H4 (cell line): ENCODE measurements around the gene SLC29A3. TPM values are rescaled to one million over a fixed set of nuclear protein-coding genes. Genes with fewer than 3 reads are reported as not detected.
A peak's percentile ranks its signal among the peaks of the same experiment; 100 is the strongest.
"Not testable (repeated sequence)": the region's sequence is repeated elsewhere in the genome, so short reads cannot be mapped to it uniquely, and the experiment has no call there.

Source experiments
- DNase-seq: peaks from one replicate; pipeline ENCODE4 v3.0.0-alpha.2; 2015; ENCODE audit warnings: low spot score
- total RNA-seq: library from RNA; depleted of rRNA; stranded (reverse); fragments of >200 nt; shearing (Covaris generic); gene quantifications from 2 replicates; pipeline ENCODE4 v1.2.3, GENCODE V29; 2014

Gene SLC29A3
- total RNA-seq, 1 experiment from 2014 or later, result 3.3 TPM

DNA sequence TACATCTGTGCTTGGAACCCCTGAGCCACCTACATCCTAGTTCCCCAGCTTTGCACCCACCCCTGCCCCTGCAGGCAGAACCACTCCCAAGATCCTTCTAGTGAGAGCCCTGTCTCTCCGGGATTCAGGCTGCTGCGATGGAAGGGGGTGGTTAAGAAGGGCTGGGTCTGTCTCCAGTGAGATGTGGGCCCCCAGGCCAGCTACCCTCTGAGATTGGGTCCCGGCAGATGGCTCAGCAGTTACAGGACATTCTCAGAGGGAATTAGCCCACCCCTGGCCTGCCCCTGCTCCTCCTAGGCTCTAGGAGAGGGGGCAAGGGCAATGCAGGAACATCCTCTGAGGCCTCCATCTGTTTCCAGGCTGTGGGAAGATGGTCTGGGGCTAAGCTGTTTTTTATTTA, 27.7 kb downstream of the SLC29A3 start:
- DNase-seq, result no peak

DNA sequence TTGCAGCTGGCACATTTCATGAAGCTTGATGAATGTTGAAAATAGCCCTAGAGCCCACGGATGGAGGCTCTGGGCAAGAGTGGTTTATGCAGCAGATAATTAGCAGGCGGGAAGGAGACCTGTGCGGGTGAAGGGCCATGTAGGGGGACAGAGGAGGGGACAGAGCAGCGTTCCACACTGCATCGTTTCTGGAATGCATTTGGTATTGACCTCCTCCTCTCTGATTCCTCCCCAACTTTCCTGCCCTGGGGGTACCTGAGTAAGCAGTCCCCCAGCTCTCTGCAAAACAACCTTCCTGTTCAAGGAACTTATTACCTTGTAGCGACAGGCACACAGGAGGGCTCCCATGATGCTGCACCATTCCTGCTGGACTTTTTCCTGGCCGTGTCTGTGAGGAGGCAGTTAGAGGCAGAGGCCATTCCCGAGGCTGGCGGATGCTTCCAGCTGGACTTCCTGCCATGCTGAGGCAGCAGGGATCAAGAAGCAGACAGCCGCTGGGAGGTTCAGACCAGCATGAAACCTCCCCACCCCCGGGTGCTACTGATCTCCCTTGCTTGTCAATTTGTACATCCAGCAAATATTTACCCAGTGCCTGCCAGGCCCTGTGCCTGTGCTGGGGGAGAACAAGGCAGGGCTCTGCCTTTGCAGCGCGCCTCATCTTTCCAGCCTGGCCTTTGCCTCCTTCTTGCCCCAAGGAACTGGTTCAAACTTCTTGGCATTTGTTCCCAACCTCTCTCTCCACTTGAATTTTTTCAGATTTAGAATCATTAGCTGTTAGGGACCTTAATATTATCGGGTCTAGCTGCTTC, 28.7 kb downstream of the SLC29A3 start:
- DNase-seq, result no peak

DNA sequence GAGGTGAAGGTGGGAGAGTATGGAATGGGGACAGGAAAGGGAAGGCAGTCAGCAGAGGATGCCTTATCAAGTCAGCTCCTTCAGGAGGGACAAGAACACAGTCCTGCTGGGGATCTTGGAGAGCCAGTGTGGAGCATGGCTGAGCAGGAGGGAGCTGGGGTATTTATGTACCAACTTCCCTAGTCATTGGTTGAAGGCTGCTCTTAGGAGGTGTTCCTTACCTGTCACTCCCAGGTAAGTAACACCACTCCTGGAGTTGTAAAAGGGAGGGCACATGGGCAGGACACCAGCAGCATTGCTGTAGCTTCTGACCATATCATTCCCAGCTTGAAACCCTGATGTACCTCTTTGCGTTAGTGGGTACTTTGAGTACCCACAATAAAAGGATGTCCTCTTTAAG, 29.8 kb downstream of the SLC29A3 start:
- DNase-seq, result no peak

DNA sequence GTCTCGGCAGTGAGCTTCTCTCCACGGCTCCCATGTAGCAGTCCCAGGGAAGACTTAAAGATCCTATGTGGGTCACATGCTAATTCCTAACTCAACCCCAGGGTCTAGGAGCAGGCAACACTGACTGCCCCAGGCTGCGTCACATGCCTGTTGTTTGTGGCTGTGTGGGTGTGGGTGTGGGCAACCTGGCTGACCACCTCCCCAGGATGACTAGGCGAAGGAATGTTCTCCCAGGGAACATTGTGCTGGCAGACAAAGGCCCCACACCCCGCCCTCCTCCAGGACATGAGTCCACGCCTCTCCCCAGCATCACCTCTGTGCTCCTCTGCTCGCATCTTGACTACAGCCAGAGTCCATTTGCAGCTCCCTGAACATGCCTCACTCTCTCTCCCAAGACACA, 30.3 kb downstream of the SLC29A3 start:
- peak; percentile 62 for DNase-seq

DNA sequence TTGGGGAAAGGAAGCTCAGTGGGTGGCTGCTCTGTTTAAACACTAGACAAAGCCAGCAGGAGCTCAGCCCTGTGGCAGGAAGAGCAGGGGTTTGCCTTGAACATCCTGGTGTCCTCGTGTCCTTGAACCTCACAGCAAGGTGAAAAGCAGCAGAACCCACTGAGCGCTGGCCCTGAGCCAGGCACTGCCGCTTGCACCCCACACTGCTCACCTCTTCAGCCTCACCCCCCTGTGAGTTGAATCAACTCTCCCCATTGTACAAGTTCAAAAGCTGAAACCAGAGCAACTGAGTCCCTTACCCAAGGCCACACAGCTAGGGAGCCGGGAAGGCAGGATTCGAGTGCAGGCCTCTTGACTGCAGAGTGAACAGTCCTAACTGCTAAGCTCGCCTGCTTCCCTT, 32.0 kb downstream of the SLC29A3 start:
- no peak for DNase-seq

DNA sequence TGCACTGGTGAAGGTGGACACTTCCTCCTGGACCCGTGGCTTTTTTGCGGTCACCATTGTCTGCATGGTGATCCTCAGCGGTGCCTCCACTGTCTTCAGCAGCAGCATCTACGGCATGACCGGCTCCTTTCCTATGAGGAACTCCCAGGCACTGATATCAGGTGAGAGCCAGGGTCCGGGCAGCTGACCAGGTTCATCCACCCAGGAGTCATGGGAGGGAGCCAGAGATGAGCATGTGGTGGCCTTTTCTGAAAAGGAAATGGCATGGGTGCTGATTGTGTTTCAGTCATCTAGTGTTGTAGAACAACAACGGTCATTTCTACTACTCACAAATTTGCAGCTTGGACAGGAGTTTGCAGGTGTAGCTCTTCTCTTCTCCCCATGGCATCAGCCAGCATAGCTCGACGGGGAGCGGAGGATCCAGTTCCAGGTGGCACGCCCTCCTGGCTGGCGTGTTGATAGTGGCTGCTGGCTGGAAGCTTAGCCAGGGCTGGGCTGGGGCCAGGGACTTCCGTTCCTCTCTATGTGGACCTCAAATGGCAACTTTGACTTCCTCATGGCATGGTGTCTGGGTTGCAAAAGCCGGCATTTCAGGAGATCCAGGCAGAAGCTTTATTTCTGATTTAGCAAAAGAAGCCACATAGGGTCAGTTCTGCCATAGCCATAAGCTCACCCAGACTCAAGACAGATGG, 32.7 kb downstream of the SLC29A3 start:
- DNase-seq, result no peak

DNA sequence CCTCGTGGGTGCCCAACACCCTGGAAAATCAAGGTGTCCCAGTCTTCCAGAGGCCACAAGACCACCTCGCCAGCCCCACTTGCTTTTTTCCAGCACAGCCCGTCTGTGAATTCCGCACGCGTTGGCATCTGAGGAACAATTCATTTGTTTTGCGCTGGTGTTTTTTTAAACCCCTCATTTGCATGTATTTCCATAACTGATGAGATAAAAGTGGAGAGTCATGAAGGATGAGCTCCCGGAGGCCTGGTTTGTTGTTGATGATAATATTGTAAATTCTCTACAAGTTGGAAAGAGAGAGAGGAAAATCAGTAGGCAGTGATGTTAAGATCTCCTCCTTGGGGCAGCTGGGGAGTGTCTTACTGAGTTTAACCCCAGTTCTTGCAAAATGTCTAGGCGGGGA, 34.6 kb downstream of the SLC29A3 start:
- no peak for DNase-seq

DNA sequence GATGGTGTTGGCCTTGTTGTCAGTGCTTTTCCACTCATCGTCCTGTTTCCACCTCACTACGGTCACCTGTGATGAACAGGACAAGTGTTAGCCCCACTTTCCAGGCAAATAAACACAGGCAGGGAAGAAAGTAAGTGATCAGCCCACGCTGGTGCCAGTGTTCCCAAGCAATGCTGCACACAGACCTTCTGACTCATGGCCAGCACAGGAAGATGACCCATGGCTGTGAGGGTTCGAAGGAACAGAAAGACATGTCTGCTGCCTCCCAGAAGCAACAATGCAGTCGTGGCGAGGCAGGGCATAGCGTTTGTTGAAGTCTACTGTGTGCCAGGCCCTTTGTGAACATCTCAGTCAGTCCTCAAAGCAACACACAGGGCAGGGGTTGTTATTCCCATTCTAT, 35.7 kb downstream of the SLC29A3 start:
- no peak for DNase-seq

DNA sequence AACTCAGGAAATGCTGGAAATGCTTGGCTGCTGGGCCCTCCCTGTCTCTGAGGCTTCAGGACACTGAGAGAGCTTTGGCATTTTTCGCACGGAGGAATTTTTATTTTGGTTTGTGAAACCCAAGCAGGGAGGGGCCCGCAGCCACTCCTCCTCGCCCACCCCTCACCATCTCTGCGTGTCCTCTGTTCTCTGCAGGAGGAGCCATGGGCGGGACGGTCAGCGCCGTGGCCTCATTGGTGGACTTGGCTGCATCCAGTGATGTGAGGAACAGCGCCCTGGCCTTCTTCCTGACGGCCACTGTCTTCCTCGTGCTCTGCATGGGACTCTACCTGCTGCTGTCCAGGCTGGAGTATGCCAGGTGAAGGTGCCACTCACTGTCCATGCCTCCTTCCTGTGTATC, 36.8 kb downstream of the SLC29A3 start:
- no peak for DNase-seq

DNA sequence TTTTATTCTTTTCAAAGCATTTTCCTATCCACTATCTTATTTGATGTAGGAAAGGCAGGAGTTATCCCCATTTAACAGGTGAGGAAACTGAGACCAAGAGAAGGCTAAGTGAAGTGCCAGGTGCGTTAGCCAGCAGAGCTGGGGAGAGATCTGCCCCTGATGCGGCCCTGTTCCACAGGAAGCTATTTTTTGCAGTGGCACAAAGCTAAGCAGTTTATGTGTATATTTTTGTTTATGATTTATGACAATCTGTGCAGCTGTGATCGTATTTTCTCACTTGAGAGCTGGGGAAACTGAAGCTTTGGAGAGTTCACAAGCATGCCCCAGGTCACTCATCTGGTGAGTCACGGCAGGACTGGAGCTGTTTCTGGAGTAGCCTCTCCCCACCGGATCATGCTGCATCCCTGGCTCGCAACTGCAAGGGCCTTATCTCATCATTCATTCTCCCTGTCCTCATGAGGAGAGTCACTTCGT, 38.8 kb downstream of the SLC29A3 start:
- no peak for DNase-seq

DNA sequence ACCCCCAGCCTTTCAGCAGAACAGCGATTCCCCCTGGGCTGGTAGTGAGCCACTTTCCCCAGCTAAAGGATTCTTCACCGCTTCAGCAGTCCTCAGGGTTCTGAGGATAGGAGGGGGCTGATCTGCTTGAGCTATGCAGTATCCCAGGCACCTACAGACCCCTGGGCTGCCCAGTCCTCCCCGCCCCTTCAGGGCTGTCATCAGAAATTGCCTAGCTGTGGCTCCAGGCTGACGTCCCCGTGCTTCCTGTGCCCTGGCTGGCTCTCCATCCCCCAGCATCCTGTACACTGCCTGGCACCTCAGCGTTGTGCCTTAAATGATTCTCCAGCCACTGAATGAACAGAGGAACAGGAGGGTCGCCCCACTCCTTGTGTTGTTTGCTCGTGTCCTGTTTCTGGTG, 39.2 kb downstream of the SLC29A3 start:
- no peak for DNase-seq

DNA sequence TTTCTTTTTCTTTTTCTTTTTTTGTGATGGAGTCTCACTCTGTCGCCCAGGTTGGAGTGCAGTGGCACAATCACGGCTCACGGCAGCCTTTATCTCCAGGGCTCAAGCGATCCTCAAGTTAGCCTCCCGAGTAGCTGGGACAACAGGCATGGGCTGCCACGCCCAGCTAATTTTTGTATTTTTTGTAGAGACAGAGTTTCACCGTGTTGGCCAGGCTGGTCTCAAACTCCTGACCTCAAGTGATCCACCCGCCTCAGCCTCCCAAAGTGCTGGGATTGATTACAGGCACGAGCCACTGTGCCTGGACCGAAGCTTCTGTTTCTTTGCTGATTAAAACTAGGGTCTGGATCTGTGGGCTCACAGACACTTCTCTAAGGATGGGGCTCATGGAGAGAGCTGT, 39.8 kb downstream of the SLC29A3 start:
- DNase-seq, result not testable (repeated sequence)

DNA sequence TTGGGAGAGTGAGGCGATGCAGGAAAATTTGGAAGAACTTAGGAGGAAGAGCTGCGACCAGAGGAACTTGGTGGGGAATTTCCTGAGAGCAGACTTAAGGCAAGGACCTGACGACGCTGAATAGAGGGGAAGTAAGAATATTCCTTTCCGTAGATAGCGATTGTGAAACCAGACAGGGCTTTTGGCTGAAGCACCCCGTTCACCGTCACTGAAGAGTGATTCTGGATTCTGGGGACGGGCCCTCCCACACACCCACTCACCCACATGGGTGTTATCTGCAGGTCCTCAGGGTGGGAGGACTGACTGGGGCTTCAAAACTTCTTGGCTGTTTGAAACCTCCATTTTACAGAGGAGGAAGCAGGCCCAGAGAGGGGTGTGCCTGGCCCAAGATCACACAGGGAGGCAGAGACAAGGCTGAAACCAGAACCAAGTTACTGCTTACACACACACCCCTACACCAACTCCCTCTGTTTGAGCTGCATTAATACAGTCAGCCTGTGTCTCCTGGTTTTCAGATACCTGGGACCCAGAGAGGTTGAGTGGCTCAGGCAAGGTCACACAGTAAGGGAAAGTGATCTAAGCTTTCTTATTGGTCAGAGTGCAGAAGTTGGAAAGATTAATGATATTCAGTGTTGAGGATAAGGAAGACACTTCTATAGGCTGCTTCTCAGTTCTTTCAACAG, 40.4 kb downstream of the SLC29A3 start:
- DNase-seq, result no peak

DNA sequence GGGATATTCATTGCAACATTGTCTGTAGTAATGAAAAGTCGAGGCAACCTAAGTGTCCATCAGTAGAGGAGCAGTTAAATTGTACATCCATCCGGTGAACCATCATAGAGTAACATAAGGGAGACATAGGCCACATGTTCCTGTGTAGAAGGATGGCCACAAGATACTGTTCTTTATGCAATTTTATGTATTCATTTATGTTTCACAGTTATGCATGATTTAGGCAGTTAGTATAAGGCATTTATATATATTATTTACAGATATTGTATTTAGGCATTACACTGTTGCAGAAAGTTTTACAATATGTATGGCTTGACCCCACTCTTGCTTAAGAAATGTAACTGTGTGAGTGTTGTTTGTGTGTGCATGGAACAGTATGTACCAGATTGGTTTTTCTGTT, 41.7 kb downstream of the SLC29A3 start:
- no peak for DNase-seq

DNA sequence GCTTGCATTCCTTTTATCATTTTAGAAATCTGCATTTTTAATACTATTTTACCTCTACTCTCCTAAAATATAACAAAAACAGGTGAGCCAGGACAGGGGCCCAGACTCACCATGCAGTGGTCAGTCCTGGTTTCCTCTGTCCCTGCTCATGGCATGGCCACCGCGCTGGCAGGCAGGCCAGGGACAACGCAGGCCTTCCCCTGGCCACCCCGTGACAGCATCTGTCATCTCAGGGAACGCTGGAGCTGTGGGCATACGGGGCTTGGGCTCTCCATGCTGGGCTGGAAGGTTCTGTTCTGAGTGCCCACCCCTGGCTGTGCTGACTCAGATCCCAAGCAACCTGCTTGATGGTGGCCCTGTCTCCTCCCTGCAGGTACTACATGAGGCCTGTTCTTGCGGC, 42.5 kb downstream of the SLC29A3 start:
- no peak for DNase-seq

DNA sequence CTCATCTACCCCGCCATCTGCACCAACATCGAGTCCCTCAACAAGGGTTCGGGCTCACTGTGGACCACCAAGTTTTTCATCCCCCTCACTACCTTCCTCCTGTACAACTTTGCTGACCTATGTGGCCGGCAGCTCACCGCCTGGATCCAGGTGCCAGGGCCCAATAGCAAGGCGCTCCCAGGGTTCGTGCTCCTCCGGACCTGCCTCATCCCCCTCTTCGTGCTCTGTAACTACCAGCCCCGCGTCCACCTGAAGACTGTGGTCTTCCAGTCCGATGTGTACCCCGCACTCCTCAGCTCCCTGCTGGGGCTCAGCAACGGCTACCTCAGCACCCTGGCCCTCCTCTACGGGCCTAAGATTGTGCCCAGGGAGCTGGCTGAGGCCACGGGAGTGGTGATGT, 43.1 kb downstream of the SLC29A3 start:
- DNase-seq, result no peak

DNA sequence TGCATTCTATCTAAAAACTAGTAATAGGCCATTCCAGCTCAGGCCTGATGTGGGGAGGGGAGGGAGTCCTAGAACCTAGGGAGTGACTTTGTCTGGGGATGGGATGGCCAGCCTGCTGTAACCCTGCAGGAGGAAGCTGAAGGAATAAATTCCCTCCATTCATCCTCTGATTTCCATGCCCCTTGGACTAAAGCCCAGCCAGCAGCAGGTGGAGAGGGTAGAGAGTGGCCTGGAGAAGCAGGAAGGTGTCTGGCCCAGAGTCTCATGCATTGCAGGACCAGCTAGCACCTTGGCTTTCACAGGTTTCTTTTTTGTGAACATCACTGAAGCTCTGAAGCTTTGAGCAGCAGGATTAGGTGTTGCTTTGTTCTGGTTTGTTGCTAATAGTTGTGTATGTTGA, 44.9 kb downstream of the SLC29A3 start:
- no peak for DNase-seq

DNA sequence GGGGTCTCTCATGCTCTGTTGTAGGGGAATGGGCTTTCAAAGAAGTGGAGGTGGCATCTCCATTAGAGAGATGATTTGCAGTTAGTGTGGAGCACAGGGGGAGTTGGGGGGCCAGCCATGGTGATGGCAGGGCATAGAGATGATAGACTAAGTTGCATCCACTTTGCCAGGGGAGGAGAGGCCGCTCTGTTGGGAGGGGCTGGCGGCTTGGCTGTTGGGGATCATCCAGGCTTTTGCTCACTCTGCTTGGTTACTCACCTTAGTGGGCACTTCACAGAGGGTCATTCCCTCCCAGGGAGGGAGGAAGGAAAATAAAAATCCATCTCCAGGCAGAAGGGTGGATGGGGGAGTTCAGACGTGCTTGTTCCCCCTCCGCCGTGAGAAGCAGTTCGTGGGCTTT, 46.3 kb downstream of the SLC29A3 start:
- no peak for DNase-seq

DNA sequence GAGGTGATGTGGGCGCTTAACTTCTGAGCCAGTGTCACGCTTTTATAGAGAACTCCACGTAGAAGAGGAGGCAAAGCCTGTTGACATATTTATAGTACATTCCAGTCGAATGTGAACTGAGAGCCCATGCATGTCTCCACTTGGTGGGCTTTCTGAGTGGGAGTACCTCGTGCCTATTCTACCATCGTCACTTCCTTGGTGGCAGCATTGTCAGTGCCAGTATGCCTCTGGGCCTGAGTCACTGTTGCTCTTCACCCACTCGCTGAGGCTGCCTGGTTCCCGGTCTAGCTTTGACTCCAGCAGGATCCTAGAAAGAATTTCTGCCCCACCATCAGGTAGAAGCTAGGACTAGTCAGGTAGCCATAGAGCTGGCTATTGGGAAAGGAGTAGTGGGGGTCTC, 47.6 kb downstream of the SLC29A3 start:
- no peak for DNase-seq

DNA sequence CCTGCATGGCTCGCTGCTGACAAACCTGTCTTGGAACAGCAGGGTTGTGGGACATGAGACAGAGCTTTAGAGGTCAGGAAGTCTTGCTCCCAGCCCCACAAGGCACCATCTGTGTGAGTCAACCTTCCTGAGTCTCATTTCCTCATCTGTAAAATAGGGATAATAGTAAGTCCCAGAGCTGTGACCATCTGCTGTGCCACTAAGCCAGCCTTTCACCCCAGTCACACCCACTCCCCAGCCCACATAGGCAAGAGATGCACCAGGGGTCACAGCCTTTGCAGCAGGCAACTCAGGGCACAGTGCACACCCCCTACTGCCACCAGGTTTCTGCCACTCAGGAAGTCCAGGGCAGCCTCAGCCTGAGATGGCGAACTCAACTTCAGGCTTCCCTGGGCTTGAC, 48.2 kb downstream of the SLC29A3 start:
- DNase-seq, result no peak

DNA sequence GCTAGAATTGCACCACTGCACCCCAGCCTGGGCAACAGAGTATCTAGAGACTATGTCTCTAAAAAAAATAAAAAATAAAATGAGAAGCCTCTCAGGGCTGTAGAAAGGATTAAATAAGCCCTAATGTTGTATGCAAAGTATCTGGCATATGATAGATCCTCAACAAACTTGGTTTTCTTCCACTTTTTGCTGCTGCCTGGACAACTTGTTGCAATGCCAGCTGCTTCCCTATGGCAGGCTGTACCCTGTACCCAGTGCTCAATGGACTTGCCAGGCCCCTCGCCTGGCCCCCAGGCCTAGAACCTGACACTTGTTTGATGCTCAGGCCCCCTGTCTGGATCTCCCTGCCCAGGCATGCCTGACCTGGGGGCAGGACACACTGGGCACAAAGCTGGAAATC, 49.1 kb downstream of the SLC29A3 start:
- no peak for DNase-seq

DNA sequence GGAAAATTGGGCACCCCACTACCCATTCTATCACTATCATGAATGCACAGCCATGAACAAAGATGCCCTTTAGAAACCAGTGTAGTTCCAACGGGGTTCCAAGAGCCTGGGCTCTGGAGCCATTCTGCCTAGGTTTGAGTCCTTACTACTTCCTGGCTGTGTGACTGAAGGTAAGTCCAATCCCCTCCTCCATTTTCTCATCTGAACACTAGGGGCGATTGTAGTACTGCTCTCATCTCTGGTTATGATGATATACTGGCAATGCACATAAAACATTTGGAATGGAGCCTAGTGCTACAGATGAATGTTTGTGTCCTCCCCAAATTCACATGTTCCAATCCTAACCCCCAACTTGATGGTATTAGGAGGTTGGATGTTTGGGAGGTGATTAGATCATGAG, 49.6 kb downstream of the SLC29A3 start:
- DNase-seq, result no peak

DNA sequence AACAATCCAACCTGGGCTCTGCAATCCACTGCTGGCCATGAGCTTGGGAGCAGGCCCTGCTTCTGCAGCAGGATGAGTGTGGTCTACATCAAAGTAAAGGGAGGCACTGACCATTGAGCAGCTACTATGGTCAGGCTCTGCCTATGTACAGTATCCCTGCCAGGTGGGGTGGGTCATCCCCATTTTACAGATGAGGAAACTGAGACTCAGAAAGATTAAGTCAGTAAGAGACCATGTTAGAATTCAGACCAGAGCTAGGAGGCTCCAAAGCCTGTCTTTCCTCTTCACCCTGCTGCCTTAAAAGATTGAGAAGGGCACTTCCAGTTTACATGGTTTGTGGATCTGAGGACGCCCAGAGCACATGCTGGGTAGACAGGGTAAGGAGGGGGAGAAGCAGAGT, 50.5 kb downstream of the SLC29A3 start:
- no peak for DNase-seq
